IPS DF 19.7 (cell line): ENCODE measurements around the gene RYR3.

ENCODE experiments used
- DNase-seq: peaks from one replicate; pipeline ENCODE4 v3.0.0-alpha.2; 2013; ENCODE audit warnings: low read depth, low spot score

The RYR3 gene

DNA sequence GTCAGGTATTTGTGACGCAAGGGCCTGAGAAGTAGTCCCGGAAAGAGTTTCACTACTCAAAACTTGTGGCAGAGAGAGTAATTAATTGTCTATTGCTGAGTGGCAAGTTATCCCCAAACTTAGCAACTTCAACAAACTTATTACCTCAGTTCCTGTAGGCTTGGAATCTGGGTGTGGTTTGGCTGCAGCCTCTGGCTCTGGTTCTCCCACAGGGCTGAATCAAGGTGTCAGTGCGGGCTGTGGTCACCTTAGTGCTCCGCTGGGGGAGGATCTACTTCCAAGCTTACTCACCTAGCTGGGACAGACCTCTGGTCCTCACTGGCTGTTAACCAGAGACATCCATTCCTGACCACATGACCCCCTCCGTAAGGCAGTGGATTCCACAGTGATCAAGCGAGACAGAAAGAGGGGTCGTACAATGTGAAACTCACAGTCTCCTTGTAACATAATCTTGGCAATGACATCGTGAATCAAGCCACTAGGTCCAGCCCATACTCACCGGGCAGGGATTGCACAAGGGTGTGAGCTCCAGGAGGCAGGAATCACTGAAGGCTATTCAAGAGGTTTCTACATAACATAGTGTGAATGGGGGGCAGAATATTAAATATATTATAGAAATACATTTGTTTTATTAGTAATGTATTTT is 138.3 kb downstream of the RYR3 start:
- DNase-seq = no peak

DNA sequence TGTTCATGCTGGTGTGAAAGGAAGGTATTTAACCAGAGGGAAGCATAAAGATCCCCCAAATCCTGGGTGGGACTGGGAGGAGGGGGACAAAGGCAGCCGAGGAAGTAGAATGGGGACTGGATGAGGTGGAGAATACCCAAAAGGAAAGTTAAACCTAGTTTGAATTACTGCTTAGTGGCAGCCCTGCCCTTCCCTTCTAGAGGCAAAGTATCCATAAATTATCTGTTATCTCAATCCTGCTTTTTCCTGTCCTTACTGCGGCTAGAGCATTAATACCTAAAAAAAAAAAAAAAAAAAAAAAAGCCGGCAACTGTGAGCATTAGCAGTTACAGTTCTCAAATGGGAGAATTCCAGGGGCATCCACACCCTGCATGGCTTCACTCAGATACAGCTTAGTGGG is 139.0 kb downstream of the RYR3 start:
- DNase-seq = no peak

DNA sequence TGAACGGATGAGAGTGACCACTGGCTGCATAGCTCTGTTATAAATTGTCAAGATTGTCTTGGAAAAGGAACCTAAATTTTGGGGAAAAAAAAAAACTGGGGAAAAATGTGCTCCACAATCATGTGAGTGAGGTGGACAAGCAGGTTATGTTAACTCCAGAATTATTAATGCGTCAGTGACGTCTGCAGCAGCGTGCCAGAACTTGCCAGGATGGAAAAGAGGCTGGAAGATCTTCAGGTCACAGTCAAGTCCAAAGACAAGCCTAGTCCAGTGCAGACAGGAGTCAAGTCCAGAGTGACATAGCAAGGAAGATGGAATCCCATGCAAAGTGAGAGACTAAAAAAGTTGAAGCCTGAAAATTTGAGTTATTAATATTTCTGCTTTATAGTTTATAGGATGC is 140.6 kb downstream of the RYR3 start:
- no peak for DNase-seq

DNA sequence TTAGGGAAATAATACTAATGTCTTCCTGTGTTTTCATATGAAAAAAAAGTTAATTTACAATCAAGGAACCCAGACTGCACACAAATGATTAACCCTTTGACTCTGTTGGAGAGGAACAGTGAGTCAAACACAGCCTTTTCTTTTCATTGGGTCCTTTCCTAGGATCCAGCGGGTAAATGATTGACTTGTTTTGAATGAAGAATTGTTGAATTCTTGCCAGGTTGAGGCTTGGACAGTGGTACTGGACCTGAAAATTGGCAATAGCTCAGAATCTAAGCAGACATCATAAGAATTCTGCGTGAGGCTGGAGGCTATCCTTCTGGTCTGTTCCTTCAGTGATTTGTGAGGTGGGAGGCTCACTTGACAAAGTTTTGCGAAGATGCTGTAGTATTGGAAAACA is 143.0 kb downstream of the RYR3 start:
- DNase-seq = no peak

DNA sequence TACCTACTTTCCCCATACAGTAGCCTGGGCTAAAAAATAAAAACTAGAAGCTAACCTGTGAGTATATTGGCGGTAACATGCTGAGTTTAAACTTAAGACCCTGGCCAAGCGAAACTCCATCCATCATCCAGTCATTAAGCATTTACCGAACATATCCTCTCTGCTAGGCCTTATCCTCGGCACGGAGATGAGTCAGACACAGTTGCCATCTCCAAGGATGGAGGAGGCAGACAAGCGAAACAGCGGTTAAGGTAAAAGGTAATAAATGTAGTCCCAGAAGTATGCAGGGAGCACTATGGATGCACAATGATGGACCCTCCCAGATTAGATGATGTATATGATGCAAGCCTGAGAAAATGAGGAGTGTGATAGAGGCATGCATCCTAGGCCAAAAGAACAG is 143.6 kb downstream of the RYR3 start:
- DNase-seq = no peak

DNA sequence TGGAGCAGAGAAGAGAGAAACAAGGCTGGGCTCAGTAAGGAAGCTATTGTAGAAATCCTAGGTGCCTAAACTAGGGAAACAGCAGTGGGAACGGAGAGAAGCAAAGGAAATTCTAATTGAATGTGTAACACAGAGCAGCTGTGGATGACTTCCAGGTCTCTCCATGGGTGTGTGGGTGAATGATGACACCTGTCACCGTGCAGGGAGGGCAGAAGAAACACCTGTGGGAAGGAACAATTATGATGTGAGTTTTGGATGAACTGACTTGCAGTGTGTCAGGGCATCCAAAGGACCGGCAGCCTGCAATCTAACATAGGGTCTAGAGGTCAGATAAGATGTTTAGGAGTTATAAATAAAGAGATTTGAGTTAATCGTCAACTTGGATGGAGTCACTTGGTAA is 144.2 kb downstream of the RYR3 start:
- no peak for DNase-seq

DNA sequence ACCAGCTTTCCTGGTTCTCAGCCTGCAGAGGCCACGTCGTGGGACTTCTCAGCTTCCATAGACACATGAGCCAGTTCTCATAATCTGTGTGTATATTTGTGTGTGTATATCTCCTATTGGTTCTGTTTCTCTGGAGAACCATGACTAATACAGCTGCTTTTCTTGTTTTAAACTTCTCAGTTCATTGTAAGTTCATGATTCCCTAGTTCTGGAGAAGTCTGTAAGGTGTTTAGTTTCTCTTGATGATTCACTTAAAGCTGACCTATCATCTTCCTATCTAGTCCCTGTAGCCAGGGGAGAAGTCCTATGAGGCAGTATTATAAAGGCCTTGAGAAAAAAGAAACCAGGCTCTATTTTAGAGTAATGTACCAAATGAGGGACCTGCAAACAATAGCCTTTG is 147.7 kb downstream of the RYR3 start:
- no peak for DNase-seq

DNA sequence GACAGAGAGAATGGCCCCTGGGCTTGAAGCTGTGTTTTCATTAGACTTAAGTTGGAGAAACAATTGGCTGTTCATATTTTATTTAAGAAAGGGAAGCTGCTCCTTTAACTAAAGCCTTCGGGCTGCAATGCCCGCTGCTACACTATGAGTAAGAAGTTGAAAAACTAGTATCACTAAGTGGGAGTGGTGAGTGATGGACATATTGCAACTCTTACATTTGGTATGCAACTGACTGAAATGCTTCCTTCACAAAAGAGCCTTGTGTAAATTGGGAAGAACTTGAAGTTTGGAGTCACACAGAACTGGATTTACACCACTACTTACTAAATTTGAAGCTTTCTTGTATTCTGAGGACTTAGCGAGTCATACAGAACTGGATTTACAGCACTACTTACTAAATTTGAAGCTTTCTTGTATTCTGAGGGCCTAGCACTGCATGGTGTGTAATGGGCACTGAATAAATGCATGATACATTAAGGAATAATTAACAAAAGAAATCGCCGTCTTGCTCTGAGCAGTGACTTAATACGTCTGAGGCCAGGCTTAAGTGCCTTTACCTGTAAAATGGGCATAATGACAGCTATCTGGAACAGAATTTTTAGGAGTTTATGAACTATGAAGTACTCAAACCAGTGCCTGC is 149.5 kb downstream of the RYR3 start:
- no peak for DNase-seq

DNA sequence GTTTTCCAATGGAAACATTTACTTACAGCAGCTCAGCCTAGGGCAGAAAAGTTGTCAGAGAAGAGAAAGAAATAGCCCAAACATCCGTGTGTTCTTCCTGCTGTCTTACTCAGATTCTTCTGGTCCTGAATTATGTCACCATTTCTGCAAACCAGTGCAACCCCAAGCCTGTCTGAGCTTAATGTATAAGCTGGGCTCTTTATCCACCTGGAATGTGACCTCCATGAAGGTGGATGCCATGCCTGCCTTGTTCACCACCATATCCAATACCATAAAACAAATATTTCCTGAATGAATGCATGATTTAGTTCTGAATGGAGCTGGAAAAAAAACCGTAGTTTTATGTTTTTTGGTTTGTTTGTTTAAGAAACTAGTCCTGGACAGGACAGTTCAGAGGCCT is 150.9 kb downstream of the RYR3 start:
- no peak for DNase-seq

DNA sequence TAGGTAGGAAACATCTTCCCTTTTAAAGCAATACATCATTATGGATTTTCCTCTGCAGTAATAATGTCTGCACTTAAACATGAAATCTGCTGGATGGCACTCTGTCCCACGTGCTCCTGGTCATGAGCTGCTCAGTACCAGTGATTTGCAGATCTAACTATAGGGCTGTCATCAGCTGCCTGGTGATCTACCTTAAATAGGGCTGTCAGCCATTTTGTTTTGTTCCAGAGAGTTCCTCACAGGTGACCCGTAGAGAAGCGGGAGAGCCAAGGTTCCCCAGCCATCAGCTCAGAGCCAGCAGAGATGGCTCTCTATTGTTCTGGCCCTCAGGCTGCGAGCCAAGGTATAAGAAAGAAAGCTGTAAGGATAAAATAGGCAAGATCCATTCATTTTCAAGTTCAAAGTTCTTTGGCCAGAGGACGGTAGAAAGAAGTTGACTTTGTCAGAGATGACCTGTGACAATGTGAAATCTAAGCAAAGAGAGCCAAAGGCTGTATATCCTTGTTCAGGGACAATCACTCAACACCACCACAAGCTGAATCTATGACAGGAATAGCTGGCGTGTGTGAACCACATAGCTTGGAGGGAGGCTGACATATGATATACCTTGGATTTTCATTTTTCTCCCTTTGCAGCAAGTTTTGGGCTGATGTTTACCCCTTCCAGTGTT is 156.5 kb downstream of the RYR3 start:
- DNase-seq = no peak

DNA sequence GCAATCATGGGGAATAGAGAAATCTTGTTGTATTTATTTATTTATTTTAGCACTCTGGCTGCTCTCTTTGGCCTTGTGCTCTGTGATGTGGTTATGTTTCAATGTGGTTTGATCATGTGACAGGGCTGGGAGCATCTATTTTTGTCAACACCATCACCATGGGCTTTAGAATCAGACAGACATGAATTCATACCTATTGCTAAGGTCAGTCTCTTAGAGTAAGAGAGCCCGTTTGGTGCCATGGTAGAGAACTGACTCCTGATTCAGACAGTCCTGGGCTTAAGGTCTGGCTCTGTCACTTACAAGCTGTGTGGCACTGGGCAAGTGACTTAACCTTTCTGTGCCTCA is 157.0 kb downstream of the RYR3 start:
- no peak for DNase-seq

DNA sequence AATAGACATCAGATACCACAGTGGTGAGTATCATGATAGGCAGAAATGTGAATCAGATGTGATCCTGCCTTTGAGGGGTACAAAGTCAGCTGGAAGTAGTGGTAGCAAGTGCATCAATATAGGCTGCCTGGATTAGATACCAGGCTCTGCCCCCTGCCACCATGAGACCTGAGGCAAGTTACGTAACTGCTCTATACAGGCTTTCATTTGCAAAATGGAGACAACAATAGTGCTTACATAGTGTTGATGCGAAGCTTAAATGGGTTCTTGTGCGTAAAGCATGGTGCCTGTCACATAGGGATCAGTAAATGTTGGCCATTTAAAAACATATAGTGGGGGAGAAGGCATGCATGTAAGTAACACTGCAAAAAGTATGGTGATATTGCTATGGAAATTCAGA is 158.0 kb downstream of the RYR3 start:
- DNase-seq = no peak

DNA sequence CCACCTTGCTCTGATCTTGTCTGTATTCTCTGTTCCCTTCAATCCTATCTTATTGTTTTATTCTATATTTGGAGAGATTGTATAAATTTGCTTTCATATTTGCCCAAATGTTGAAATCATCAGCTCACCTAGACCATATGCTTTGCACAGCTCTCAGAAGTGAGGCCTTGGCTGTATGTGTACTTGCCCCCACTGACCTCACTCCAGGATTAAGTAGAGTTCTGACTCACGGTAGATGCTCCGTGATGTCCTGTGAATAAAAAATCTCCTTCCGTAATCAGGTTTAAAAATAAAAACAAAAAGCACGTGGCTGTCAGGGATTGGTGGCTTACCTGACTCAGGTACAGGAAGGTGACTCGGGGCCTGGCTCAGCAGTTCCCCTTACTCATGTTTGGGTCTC is 162.2 kb downstream of the RYR3 start:
- DNase-seq = no peak

DNA sequence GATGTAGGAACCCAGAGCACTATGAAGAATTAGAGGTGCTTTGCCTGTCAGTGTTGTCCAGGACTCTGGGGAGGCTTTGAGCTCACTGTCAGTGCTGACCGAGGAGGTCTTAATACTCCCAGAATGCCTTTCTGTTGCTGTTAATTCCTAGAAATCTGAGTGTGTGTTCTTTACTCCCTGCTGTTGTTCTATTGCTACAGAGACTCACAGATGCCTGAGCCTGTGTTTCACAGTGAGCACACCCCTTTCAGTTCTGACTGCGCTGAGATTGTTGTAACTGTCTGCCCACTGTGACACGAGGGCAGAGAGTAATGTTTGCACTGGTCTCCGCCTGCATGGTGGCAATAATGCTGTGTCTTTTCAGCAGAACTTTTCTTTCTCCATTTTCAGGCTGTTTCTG is 162.9 kb downstream of the RYR3 start:
- DNase-seq = no peak

DNA sequence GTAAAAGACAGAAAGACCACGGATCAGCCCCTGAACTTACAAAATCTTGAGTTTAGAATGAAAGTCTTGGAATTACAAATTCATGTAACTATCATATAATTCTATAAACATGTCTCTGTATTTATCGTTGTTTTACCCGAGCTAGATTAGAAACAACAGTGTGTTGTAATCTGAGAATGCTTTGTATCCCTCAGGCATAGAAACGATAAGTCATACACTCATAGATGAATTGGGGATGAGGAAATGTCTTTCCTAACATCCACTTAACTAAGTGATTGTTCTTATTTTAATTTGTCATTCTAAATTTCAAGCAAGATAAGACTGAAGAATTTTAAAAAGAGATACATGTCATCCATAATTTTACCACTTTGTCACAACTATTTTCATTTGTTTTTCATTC is 165.3 kb downstream of the RYR3 start:
- no peak for DNase-seq

DNA sequence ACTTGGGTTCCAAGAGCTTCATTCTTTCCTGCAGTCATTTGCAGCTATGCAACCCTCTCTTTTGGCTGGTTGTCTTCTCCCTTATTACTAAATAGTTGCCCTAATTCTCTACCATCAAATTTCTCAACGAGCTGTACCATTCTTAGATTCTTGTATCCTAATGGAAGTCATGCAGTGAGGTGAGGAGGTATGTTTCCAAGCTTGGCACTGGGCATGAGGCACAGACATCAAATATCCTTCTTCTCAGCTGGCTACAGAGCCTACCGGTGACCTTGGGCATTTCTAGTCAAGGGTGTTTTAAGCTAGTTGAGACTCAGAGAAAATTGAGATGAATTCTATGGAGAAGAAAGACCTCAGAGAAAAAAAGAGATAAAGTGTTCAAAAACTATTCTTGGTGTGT is 166.1 kb downstream of the RYR3 start:
- DNase-seq = no peak

DNA sequence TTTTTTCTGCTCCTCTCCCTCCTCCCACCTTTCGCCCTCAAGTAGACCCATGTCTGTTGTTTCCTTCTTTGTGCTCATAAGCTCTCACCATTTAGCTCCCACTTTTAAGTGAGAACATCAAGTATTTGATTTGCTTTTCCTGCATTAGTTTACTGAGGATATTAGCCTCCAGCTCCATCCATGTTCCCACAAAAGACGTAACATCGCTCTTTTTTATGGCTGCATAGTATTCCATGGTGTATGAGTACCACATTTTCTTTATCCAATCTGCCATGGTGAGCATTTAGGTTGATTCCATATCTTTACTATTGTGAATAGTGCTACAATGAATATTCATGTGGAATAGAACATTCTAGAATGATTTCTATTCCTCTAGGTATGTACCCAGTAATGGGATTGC is 178.6 kb downstream of the RYR3 start:
- no peak for DNase-seq

DNA sequence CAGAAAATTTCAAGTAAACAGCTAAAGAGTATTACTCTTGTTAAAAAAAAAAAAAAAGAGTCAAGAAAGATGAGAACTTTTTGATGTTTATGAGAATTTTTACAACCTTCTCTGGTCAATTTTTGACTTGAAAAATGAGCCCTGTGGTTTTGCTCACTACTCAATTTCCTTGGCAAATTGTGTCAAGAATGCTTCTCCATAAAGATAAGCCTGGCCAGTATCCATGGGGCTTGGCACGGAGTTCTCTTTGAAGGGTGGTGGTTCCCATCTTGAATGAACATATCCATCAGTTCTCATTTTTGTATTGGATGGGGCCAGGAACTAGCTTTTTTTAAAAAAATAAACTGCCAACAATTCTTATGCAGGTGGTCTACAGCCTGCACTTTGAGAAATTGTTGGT is 179.9 kb downstream of the RYR3 start:
- DNase-seq = no peak

DNA sequence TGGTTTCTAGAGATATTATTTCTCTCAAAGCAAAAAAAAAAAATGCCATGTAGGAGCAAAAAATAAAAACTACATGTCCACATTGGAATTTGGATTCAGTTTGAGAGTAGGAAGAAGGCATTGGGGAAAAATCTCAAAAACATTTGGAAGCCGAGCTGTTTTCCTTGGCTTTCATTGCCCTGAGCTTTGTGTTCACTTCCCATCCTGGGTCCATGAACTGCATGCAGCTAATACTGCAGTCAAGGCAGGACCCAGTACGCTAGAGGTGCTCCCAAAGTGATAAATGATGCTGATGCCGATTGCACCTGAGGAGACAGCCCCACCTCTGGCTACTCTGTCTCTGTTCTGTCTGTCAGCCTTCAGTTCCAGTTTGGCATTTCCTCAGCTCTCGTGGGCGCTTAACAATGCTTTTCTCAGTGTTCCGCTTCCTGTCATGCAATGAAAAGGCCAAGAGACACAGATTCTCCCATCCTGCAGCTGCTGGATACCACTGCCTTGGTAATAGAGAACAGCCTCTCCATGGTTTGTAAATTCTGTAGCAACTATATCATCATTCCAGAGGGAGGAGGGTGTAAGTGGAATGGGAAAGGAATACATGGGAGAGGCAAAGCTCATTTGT is 181.8 kb downstream of the RYR3 start:
- no peak for DNase-seq

DNA sequence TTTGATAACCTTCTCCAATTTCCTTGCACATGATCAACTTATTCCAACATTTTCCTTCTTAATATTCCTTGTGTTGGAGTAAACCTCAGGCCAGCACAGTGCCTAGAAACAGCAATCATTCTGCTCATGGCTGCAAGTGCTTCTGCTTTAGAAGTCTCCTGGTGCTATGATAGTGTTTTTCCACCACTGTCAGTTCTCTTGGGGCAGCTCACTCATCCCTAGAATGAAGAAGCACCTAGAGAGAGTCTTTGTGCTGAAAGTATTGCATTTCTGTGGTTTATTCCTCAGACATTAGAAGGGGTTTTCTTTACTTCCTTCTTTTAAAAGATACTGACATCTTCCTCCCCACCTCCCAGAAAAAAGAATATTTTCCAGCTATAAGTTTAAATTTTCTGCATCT is 183.5 kb downstream of the RYR3 start:
- DNase-seq = no peak

DNA sequence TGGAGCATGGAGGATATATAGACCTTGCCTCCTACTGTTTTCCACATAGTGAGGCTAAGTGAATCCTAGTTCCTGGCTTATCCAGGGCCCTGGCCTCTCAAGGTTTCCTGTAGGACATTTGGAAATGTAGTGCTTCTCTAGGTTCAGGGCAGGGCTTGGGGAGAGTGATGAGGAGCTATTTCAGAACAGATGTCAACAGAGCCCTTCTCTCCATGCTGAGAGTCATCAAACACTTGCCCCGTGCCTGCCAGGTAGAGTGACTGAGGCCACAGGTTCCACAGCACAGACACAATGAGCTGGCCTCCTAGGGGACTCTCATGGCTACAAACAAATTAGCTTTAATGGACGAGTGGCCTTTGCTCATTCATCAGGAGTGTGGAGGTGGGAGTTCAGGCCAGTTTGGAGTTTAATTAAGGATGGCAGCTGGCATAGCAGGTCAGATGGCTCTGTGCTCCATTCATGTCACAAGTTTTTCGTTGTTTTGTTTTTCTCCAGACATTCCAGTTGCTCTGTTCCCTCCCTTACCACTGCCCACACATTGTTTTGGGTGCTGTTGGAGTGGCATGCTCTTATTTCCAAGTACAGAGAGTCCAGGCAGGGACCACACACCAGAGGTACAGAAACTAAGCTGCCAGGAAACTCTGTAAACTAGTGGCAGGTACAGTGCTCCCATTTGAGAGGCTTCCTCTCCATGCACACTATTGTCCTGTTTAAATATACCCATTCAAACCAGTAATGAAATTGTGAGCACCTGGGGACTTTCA is 189.8 kb downstream of the RYR3 start:
- DNase-seq = no peak

DNA sequence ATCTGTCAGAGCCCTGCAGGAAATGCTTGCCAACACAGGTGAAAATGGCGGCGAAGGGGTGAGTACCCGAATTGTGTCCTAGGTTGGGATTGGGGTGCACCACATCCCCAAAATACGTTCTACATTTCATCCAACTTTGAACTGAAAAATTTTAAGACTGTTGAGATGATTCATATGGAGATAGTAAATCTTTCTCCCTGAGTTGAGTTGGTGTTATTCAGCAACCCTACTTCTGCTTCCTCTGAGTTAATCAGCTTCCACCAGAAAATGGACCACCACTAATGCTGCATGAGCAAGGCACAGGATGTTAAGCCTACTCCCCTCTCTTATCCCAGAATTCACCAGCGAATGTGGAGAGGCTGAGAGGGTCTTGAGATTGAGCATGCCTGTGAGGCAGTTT is 192.9 kb downstream of the RYR3 start:
- no peak for DNase-seq
